LHCN-M2 (cell line): Measurements from ENCODE around the gene VAV2. TPM values are rescaled to one million over a fixed set of nuclear protein-coding genes. Genes with fewer than 3 reads are reported as not detected.

Source experiments
- DNase-seq: peaks from one replicate; pipeline ENCODE4 v3.0.0-alpha.2; 2012; ENCODE audit warnings: low read depth
- total RNA-seq: library from RNA; depleted of rRNA; stranded (reverse); fragments of >200 nt; gene quantifications from 2 replicates; pipeline ENCODE4 v1.2.3, GENCODE V29; 2014

VAV2 gene
- total RNA-seq, 1 experiment from 2014 or later: 13.0 TPM

DNA sequence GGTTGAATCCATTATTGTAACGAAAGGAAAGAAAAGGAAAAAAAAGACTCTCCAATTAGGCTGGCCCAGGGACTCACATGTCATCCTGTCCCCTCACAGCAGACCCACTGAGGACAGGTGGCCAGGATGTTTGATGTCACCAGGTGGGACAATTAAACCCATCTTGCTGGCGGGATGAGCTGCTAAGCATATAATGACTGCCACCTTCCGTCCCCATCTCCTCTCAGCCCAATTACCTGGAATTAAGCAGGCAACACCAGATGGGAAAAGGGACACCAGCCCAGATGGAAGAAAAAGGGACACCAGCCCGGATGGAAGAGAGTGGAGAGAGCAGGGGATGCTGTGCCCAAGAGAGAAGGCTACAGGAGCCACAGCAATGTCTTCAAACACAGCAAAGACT is 137.4 kb downstream of the VAV2 start:
- no peak for DNase-seq

DNA sequence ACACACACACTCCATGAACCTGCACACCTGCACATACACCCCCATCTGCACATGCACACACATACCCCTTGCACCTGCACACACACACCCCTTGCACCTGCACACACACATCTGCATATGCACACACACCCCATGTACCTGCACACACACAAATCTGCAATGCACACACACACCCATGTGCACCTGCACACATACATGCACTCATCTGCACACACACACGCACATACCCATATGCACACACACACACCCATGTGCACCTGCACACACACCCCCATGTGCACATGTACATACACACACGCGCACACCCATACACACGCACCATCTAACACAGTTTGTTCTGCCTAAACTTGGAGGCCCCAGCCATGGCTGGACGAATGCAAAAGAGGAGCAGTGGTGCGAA is 138.1 kb downstream of the VAV2 start:
- DNase-seq: no peak

DNA sequence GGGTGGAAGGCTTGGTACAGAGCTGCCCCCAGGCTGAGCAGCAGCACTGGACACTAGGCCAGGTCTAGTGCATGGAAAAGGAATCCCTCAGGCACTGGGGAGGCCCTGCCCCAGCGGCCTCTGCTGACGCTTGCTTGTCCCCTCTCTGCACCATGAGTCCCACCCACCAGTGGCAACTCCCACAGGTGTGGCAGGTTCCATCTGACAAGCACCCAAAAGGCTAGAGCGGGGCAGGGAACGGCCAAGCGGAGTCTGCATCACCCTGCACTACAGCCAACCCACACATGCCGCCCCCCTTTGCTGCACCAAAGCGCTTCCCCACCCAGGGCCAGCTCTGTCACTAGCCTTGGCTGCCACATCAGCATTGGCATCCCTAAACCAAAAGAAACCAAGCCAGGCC is 138.8 kb downstream of the VAV2 start:
- DNase-seq: no peak

DNA sequence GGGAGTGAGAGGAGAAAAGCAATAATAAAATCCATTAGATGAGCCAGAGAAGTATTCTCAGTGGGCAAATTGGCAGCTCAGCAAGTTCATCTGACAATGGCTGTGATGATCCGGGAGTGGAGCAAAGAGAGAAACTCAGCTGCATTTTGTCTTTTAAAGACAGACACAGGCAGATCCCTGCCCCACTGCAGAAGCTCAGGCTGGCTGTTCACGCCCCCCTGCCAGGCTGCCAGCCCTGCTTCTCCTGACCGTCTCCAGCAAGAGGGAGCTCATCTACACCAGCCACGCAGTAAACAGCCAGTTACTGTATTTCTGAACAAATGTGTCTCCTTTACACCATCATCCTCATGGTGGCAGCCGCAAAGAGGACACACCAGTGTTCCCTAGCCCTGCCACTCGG is 139.7 kb downstream of the VAV2 start:
- DNase-seq: no peak

DNA sequence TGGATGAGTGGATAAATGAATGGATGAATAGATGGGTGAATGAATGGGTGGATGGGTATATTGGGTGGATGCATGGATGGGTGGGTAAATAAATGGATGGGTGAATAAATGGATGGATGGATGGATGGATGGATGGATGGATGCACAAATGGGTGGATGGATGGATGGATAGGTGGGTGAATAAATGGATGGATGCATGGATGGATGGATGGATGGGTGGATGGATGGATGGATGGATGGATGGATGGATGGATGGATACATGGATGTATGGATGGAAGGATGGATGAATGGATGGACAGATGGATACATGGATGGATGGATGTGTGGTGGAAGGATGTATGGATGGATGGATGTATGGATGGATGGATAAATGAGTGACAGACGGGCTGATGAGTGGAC is 140.4 kb downstream of the VAV2 start:
- no peak for DNase-seq

DNA sequence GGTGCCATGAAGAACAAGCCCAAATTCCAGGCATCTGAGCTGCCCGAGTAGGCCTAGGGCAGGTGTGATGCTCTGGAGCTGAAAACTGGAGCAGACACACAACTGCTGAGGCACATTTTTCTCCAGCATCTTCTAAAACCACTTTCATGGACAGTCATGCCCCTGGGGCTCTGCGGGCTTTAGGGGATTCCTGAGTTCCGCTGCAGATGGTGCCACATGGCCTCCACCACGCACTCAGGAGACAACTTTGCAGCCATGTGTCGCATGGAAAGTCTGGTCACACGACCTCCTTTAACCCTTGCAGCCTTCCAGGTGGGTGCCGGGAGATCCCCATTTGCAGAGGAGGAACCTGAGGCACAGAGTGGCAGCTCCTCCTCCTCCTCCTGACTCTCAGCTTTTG is 141.2 kb downstream of the VAV2 start:
- no peak for DNase-seq

DNA sequence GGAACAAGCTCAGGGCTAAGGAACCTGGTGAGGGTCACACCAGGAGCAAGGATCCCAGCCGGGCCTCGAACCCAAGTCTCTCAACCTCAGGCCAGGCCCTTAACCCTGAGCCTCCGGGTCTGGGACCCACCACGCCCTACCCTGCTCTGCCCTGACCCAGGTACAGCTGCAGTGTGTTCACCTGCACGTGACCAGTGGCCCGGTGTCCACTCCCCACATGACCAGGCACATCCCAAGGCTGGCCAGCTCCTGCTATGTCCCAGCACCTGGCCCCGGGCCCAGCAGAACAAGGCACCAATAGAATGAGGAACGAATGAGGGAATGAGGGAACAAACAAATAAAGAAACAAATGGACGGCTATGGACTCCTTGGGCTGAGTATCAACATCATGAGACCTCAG is 142.0 kb downstream of the VAV2 start:
- no peak for DNase-seq

DNA sequence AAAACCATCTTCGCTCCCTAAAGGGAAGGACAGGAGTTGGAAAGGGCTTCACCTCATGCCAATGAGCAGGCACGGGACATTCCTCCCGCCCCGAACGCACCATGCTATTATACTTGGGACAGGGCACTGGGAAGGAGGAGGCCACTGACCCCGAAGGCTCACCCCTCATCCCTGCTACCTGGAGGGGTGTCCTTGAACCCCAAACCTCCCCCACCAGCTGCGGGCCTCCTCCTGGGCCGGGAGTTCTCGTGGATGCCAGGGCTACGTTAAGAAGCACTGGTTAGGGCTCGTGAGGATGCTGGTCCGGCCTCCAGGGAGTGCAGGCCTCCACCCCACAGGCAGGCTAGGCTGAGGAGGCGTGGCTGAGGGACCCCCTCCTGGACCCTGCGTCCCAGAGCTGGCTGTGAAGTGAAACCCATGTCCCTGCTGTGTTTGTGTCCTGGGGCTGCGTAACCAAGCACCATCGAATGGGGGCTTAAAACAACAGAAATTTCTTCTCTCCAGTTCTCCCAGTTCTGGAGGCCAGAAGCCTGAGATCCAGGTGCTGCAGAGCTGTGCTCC is 142.9 kb downstream of the VAV2 start:
- DNase-seq: no peak

DNA sequence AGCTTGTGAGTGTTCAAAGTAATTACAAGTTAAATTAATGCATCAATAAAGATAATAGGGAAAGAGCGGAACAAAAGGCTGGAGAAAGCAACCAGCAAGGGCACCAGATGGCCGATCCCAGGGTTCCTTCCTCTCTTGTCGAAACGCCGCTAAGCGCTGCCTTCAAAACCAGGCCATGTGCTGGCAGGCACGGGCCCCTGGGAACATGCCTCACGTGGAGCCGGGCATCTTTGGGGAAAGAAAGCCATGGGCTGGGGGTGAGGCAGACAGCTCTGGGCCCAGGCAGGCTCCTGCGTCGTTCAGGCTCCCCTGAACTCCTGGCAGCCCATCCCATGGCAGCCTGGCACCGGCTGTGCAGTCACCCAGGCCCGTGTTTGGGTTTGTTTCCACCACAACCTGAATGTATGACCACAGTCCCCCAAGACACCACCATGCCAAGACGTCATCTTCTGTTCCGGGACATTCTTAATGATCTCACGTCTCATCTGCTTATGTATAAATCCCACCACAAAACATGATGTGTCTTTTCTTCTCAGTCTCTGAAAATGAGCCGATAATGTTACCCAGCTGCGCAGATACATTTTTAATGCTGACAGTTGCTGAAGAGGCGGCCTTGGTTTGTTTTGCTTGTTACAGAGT is 143.5 kb downstream of the VAV2 start:
- no peak for DNase-seq

DNA sequence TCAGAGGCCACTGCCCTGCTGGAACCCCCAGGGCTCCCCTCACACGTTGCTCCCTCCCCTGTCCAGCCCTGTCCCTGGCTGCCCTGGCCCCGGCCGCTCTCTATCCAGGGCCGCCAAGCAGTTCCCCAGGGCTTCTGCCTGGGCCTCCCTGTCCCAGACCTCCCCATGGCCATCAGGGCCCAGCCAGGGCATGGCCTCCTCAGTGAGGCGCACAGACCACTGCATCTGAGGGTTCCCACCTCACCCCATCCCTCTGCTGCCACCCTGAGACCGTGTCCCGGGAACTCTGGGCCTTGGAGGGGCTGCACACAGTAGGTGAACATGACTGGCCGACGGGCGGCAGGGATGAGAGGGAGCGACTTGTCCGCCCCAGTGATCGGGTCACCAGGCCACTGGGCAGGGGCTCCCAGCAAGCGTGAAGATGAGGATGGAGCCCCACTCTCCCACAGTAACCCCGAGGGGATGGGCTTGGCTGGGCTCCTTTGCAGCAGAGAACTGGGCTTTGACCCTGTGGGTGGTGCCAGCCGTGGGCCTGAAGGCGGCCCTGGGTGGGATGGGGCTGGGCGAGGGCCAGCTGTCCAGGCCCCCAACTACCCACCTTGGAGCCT is 145.5 kb downstream of the VAV2 start:
- DNase-seq: no peak

DNA sequence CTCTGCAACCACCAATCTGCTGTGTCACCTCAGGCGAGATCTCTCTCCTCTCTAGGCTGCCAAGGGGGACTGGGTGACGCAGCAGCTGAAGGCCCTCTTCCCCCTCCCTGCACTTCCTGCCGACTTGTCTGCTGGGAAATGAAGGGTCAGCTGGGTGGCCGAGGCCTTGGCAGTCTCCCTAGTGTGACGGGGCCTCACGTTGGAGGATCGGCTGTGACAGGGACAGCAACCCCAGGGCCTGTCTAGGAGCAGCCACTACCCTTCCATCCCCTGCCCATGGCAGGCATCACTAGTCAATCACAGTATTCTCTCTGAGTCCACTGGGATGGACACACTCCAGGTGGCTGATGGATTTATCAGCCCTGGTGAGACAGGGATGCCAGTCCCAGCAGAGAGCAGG is 146.7 kb downstream of the VAV2 start:
- DNase-seq: peak; percentile 8

DNA sequence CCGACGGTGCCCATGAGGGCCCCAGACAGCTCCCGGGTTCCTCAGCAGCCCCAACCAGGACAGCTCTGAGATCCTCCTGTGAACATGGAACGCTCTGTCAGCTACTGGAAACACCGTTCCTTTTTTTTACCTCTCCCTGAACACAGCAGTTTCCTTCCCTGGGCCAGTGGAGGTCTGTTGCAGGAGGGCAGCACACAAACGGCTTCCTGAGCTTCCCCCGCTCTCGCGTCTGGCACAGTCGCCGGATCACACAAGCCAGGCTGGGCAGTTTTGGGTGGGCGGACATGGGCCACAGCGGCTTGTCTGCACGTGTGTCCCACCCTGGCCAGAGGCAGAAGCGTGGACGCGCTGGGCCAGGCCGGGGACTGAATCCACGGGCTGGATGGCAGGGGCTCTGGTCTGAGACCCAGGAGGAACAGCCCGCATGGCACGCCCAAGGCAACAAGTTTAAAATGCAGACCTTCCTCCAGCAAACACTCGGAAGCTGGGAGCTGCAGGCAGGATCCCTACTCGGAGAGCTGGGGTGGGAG is 147.2 kb downstream of the VAV2 start:
- DNase-seq: no peak

DNA sequence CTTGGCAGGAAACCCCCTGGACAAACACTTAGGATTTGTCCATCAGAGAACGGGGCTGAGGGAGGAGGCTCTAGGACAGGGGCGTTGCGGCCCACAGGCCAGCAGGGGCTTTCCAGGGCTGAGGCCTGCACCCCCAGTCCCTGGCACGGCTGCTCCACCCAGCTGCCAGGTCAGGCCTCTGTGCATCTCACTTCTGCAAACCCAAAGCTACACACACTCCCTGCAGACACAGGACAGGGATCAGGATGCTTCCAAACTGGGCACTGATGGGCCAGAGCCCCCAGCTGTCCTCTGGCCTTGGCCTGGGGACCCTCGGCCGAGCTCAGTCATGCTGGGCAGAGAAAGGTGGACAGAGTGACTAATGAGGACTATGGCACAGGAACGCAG is 147.7 kb downstream of the VAV2 start:
- no peak for DNase-seq

DNA sequence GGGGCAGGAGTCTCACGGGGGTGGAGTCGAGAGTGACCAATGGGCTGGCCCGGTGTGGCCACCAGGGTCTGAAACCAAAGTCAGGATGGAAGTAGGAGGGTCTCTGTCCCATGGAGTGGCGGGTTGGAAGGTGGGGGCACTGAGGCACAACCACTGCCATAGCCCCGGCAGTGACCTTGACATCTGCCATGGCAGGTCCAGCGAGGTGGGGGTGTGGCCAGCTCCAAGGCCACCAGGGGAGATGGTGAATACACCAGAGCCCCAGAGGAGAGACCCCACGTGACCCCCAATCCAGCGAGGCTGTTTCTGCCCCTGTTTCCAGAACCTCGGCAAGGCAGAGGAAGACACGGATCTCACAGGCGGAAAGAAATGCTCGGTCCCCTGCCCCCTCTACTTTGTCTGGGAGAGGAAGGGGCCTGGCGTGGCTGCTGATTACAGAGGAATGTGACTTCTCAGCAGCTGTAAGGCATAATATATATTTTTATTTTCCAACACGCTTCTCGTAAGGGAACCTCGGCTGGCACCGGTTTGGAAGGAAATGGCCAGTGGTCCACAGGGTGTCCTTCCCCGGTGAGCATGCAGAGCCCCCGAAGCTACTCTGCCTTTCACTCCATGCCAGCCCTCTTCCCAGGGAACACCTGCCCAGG is 148.2 kb downstream of the VAV2 start:
- no peak for DNase-seq

DNA sequence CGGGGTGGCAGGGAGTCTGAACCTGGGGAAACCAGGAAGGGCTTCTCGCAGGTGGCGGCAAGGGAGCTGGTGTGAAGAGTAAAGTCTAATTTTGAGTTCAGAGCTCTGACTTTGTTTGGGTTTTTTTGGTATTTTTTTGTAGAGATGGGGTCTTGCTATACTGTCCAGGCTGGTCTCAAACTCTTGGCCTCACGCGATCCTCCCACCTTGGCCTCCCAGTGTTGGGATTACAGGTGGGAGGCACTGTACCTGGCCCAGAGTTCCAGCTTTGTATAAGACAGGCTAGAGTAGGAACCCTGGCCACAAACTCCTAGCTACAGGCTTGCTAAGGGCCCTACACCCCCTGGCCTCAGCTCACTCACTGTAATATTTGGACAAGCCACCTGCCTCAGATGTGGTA is 148.9 kb downstream of the VAV2 start:
- no peak for DNase-seq

DNA sequence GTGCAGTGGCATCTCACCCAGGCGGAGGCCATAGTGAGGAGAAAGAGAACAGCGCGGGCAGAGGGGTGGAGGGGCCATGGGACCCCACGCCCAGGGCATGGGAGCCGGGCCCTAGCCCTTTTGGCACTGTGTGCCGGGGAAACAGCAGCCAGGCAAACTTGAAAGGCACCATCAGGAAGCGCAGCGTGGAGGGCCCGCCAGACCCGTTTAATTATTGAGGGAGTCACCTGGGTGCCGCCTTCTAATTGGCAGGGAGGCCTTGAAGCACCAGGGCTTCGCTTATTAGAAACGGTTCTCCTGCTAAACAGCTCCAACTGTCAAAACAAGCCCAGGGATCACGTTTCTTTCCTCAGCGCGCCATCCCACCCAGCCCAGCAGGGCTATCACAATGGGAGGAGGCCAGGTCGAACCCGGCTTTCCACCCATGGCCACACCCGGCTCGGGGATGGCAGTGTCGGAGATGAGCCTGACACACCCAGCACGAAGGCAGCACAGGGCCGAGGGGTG is 149.3 kb downstream of the VAV2 start:
- DNase-seq: no peak

DNA sequence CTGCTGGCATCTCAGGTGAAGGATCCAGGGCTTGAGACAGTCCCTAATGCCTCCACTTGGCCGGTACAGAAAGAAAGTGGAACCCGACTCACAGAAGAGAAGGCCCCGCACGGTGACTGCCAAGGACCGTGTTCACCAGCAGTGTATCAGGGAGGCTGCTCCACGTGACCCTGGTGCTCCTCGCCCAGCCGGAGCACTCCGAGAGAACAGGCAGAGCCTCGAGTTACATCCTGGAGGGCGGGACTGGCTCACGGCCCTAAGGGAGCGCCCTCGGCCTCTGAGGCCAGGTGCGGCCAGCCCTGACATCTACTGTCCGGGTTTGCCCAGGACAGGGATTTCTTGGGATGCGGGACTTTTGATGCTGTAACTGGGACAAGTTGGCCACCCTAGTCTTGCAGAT is 149.9 kb downstream of the VAV2 start:
- no peak for DNase-seq

DNA sequence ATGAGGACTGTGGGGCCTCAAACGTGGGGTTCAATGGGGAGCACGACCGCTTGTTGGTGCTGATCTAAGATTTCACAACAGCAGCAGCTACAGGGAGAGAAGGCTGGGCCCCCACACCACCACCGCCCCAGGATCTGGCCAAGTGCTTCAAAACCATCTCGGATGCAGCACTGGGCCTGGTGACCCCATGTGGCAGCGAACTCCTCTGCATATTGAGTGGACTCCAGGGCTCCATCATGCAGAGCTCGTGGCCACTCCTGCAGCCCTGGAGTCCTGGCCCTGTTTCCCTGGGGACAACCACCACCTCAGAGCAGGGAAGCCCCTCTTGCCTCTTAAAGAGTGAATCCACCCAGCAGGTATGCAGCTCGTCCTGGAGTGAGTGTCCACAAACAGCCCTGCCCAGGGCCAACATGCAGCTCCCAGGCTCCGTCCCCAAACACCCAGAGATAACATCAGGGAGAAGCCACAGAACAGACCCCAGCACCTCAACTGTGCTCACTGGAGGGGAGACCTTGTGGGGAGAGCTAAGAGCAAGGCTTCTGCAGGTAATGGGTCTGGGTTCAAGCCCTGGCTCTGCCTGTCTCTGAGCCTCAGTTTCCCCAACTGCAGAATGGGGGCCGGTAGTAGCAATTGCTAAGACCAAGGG is 150.8 kb downstream of the VAV2 start:
- no peak for DNase-seq

DNA sequence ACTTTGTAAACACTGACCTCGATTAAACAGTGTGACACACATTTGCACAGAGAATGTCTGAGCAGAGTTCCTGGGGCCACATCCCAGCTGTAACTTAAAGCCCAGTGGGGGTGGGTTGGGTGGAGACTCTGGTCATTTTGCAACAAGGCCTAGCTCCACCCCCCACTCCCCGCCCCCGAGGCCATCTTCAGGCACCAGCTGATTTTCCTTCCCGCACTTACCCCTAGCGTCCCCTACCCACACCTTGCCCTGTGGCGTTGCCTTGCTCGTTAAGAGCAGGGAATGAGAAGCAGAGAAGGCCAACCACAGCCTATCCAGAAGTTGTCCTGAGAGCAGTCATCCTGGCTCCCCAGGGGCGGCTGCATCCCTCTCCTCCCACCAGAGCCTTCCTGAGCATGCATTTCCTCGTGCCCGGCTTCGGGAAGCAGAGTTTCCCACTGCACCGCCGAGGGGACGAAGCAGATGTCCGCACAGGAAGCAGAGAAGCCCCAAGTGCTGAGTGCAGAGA is 152.2 kb downstream of the VAV2 start:
- DNase-seq: no peak

DNA sequence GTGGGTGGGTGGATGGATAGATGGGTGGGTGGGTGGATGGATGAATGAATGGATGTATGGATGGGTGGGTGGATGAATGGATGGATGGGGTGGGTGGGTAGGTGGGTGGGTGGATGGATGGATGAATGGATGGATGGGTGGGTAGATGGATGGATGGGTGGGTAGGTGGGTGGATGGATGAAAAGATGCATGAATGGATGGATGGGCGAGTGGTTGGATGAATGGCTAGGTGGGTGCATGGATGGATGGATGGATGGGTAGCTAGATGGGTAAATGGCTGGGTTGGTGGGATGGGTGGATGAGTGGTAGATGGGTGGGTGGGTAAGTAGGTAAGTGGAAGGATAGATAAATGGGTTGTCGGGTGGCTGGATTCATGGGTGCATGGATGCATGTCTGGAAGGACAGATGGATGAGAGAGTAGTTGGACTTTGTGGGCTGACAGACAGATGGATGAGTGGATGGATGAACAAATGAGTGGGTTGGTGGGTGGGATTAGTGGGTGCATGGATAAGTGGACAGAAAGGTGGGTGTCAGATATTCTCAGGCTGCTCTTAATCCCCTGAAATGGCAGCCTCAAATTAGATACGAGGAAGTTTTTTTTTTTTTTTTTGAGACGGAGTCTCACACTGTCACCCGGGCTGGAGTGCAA is 153.1 kb downstream of the VAV2 start:
- DNase-seq: no peak
